Measurements from ENCODE around the gene AHCYL1.

AHCYL1 gene

GRCh38 chr1:110065841-110066240, 81.3 kb downstream of the AHCYL1 start:
- DNase-seq (ENCODE audit: low read depth): no peak
- in situ Hi-C loops (cut with HindIII; ENCODE audit: low sequenced_read_pairs): no loop called here
- H3K4me3 ChIP-seq (ENCODE audit: low read depth, low read length): no peak overlapping the region
- TF ChIP-seq CTCF (IDR thresholded peaks at IDR 0.05; ENCODE audit: low read depth, low read length, missing control alignments): no peak

- TF ChIP-seq CTCF (IDR thresholded peaks at IDR 0.05; ENCODE audit: low read depth, low read length, missing control alignments): no peak
- in situ Hi-C loops (cut with HindIII; ENCODE audit: low sequenced_read_pairs): no loop called here
- no peak for DNase-seq (ENCODE audit: low read depth)
- H3K4me3 ChIP-seq (ENCODE audit: low read depth, low read length): no peak overlapping the region
These were observed 82.9 kb downstream of the AHCYL1 start for GRCh38 chr1:110067479-110067892.

GRCh38 chr1:110067893-110068645, 83.5 kb downstream of the AHCYL1 start:
- no peak overlapping the region for H3K4me3 ChIP-seq (ENCODE audit: low read depth, low read length)
- in situ Hi-C loops (cut with HindIII; ENCODE audit: low sequenced_read_pairs): no loop called here
- DNase-seq (ENCODE audit: low read depth): no peak
- no peak for TF ChIP-seq CTCF (IDR thresholded peaks at IDR 0.05; ENCODE audit: low read depth, low read length, missing control alignments)

- in situ Hi-C loops (cut with HindIII; ENCODE audit: low sequenced_read_pairs): no loop called here
- H3K4me3 ChIP-seq (ENCODE audit: low read depth, low read length): no peak overlapping the region
- no peak for TF ChIP-seq CTCF (IDR thresholded peaks at IDR 0.05; ENCODE audit: low read depth, low read length, missing control alignments)
- no peak for DNase-seq (ENCODE audit: low read depth)
These were observed 84.3 kb downstream of the AHCYL1 start for GRCh38 chr1:110068646-110069403.

GRCh38 chr1:110069404-110070281, 85.1 kb downstream of the AHCYL1 start:
- no peak for DNase-seq (ENCODE audit: low read depth)
- H3K4me3 ChIP-seq (ENCODE audit: low read depth, low read length): no peak overlapping the region
- no peak for TF ChIP-seq CTCF (IDR thresholded peaks at IDR 0.05; ENCODE audit: low read depth, low read length, missing control alignments)
- in situ Hi-C loops (cut with HindIII; ENCODE audit: low sequenced_read_pairs): no loop called here

GRCh38 chr1:110070282-110070669, 85.7 kb downstream of the AHCYL1 start:
- no peak overlapping the region for H3K4me3 ChIP-seq (ENCODE audit: low read depth, low read length)
- no peak for TF ChIP-seq CTCF (IDR thresholded peaks at IDR 0.05; ENCODE audit: low read depth, low read length, missing control alignments)
- in situ Hi-C loops (cut with HindIII; ENCODE audit: low sequenced_read_pairs): no loop called here
- no peak for DNase-seq (ENCODE audit: low read depth)

Measured in astrocyte of the cerebellum (primary cell).